ENCODE data around the gene LORICRIN. TPM values are rescaled to one million over a fixed set of nuclear protein-coding genes. Genes with fewer than 3 reads are reported as not detected.

Gene LORICRIN
- total and polyA plus RNA-seq, 2 of the 4 experiments (the other 2 are of a cell fraction), result not detected

- Histone ChIP-seq H3K36me3 (ENCODE audit: control insufficient read depth, insufficient read depth, low read length) (no peaks in the 10 kb centered on the region), H3K4me3 (ENCODE audit: insufficient read depth, low read depth, low read length) (no peak overlapping the region), H2AK9ac (replicated peaks; ENCODE audit: low read depth, low read length, poor library complexity) (no peak overlapping the region), H2BK15ac (ENCODE audit: low read depth, low read length) (no peak overlapping the region), H2BK120ac (ENCODE audit: low read depth, low read length) (no peak overlapping the region), H3K9me3 (ENCODE audit: control insufficient read depth, insufficient read depth, low read length) (no peaks in the 10 kb centered on the region), H3K56ac (ENCODE audit: extremely low read depth, insufficient read depth, low read length) (no peak overlapping the region), H4K8ac (ENCODE audit: low read depth in 2 of 2, low read length in 2 of 2) (no peak overlapping the region), H3K9ac (ENCODE audit: low read depth, low read length) (no peak overlapping the region), H3K4ac (ENCODE audit: low read depth, low read length) (no peak overlapping the region), H2AK5ac (ENCODE audit: low read depth, low read length) (no peak overlapping the region), H3K4me1 (ENCODE audit: control insufficient read depth, insufficient read depth, low read length) (no peaks in the 10 kb centered on the region), H4K91ac (ENCODE audit: insufficient read depth, low read depth, low read length) (no peak overlapping the region), H4K5ac (ENCODE audit: low read depth, low read length) (no peak overlapping the region), H3K79me1 (ENCODE audit: low read depth in 1 of 2, low read length in 2 of 2) (no peaks in the 10 kb centered on the region), H3K18ac (ENCODE audit: low read depth, low read length) (no peak overlapping the region), H4K20me1 (ENCODE audit: insufficient read depth, low read length) (no peaks in the 10 kb centered on the region), H3K27me3 (ENCODE audit: control insufficient read depth, insufficient read depth, low read length) (peaks cover 27% of the 10 kb centered on the region), H3K23ac (ENCODE audit: low read depth, low read length) (no peak overlapping the region), H2BK20ac (ENCODE audit: low read depth, low read length) (no peak overlapping the region), H2BK5ac (ENCODE audit: low read depth, low read length, poor library complexity, severe bottlenecking) (no peak overlapping the region), H3K9me1 (ENCODE audit: insufficient read depth, low read length) (no peaks in the 10 kb centered on the region), H3K27ac (ENCODE audit: insufficient read depth, low read length) (no peak overlapping the region), H2AFZ (replicated peaks; ENCODE audit: low read length, poor library complexity) (no peak overlapping the region), H3K14ac (replicated peaks; ENCODE audit: low read depth, low read length) (no peak overlapping the region), H3K4me2 (ENCODE audit: low read depth, low read length) (no peak overlapping the region)
- in situ Hi-C loops (cut with MboI; ENCODE audit: low sequenced_read_pairs) (no loop called here), intact Hi-C loops (cut with micrococcal nuclease) (no loop called here), dilution Hi-C loops (cut with HindIII; ENCODE audit: low sequenced_read_pairs, unreplicated experiment) (no loop called here)
- WGBS, 2 experiments (ENCODE audit: extremely low coverage in 2 of 2, insufficient read length in 1 of 2), result 20% methylated on average over 1 of the region's 45 CpGs; no CpG with 5 or more reads in 1 of the 2 experiments
- TF ChIP-seq NFE2L2 (IDR thresholded peaks at IDR 0.05; ENCODE audit: low read depth, low read length) (no peak), CTCF (conservative IDR thresholded peaks at IDR 0.05; ENCODE audit: low read depth, low read length) (no peak), MXI1 (IDR thresholded peaks at IDR 0.05; ENCODE audit: borderline replicate concordance, low read depth, low read length) (no peak), FOS (IDR thresholded peaks at IDR 0.05; ENCODE audit: low read depth, low read length) (no peak), RCOR1 (IDR thresholded peaks at IDR 0.05; ENCODE audit: insufficient replicate concordance, low read length) (no peak), MAZ (IDR thresholded peaks at IDR 0.05; ENCODE audit: borderline replicate concordance, low read depth, low read length) (no peak), USF2 (IDR thresholded peaks at IDR 0.05; ENCODE audit: low read depth, low read length) (no peak), BHLHE40 (IDR thresholded peaks at IDR 0.05; ENCODE audit: low read depth, low read length) (no peak), CEBPB (IDR thresholded peaks at IDR 0.05; ENCODE audit: low read depth, low read length) (no peak), POLR2A (IDR thresholded peaks at IDR 0.05; ENCODE audit: low read depth, low read length) (no peak), ELK1 (IDR thresholded peaks at IDR 0.05; ENCODE audit: borderline replicate concordance, low read depth, low read length) (no peak), RFX5 (IDR thresholded peaks at IDR 0.05; ENCODE audit: low read depth, low read length) (no peak), RAD21 (IDR thresholded peaks at IDR 0.05; ENCODE audit: low read length) (no peak), SMC3 (IDR thresholded peaks at IDR 0.05; ENCODE audit: low read depth, low read length) (no peak), MAFK (IDR thresholded peaks at IDR 0.05; ENCODE audit: low read depth, low read length) (no peak)
- BruUV-seq (replicated peaks), result no TSS peak
- ATAC-seq (ENCODE audit: low read depth), result peak; percentile 38
- DNase-seq, result no peak
- POLR2A ChIA-PET (ENCODE audit: unreplicated experiment), result no interaction called here
- CTCF ChIA-PET, result no interaction called here
These were observed 1.2 kb downstream of the LORICRIN start for GRCh38 chr1:153260585-153261280.

All from IMR-90 (cell line).